ENCODE data around the gene ASB4.

- TF ChIP-seq, protein P1, sequence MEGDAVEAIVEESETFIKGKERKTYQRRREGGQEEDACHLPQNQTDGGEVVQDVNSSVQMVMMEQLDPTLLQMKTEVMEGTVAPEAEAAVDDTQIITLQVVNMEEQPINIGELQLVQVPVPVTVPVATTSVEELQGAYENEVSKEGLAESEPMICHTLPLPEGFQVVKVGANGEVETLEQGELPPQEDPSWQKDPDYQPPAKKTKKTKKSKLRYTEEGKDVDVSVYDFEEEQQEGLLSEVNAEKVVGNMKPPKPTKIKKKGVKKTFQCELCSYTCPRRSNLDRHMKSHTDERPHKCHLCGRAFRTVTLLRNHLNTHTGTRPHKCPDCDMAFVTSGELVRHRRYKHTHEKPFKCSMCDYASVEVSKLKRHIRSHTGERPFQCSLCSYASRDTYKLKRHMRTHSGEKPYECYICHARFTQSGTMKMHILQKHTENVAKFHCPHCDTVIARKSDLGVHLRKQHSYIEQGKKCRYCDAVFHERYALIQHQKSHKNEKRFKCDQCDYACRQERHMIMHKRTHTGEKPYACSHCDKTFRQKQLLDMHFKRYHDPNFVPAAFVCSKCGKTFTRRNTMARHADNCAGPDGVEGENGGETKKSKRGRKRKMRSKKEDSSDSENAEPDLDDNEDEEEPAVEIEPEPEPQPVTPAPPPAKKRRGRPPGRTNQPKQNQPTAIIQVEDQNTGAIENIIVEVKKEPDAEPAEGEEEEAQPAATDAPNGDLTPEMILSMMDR (IDR thresholded peaks at IDR 0.05) = no peak
- TF ChIP-seq POLR2A (IDR thresholded peaks at IDR 0.05) = no peak
Measured at GRCh38 chr7:95525503-95525902, 39.8 kb downstream of the ASB4 start.

All from adrenal gland (tissue), 5 donors.